Ascending aorta (tissue), 2 donors: ENCODE data around the gene TGFBR3. TPM values are rescaled to one million over a fixed set of nuclear protein-coding genes. Genes with fewer than 3 reads are reported as not detected.

Source experiments
- DNase-seq, 2 donors: peaks; one replicate each; pipeline ENCODE4 v3.0.0-alpha.2; 2019; ENCODE audit warnings: low spot score in 2 of 2
- H3K27ac ChIP-seq, 2 donors: fragments of 200-600 bp; sonication (generic); one replicate each; pipeline ENCODE4 v1.5.1; 2016 to 2017; ENCODE audit warnings: mild to moderate bottlenecking in 1 of 2
- H3K27me3 ChIP-seq: fragments of 200-600 bp; sonication (generic); one replicate; pipeline ENCODE4 v1.5.1; 2017
- H3K36me3 ChIP-seq, 2 donors: fragments of 200-600 bp; sonication (generic); one replicate each; pipeline ENCODE4 v1.5.1; 2016
- H3K4me1 ChIP-seq, 2 donors: fragments of 200-600 bp; sonication (generic); one replicate each; pipeline ENCODE4 v1.5.1; 2016 to 2017; ENCODE audit warnings: mild to moderate bottlenecking in 1 of 2
- H3K4me3 ChIP-seq, 2 donors: fragments of 200-600 bp; sonication (generic); one replicate each; pipeline ENCODE4 v1.5.1; 2016 to 2017; ENCODE audit warnings: mild to moderate bottlenecking in 1 of 2
- H3K9me3 ChIP-seq, 2 donors: fragments of 200-600 bp; sonication (generic); one replicate each; pipeline ENCODE4 v1.5.1; 2016
- intact Hi-C: fragments of 100-400 bp; cut with DNase I; formaldehyde crosslinking; loops from one replicate; pipeline ENCODE4 v1.15.1; 2023
- total RNA-seq: library from RNA; depleted of rRNA; stranded (reverse); fragments of >200 nt; gene quantifications from one replicate; pipeline ENCODE4 v1.1.0, GENCODE V29; 2016
- TF ChIP-seq, protein P1 (sequence below), 3 experiments: fragments of 200-600 bp in 2 of 3; fragments of 450-650 bp in 1 of 3; sonication (generic) in 2 of 3; IDR thresholded peaks; one replicate each; pipeline ENCODE4 v1.5.1; 2016 to 2019; ENCODE audit warnings: antibody characterized with exemption in 3 of 3, mild to moderate bottlenecking in 1 of 3, moderate library complexity in 1 of 3

TGFBR3 gene
- total RNA-seq, 1 donor from 2014 or later = 127 TPM

DNA sequence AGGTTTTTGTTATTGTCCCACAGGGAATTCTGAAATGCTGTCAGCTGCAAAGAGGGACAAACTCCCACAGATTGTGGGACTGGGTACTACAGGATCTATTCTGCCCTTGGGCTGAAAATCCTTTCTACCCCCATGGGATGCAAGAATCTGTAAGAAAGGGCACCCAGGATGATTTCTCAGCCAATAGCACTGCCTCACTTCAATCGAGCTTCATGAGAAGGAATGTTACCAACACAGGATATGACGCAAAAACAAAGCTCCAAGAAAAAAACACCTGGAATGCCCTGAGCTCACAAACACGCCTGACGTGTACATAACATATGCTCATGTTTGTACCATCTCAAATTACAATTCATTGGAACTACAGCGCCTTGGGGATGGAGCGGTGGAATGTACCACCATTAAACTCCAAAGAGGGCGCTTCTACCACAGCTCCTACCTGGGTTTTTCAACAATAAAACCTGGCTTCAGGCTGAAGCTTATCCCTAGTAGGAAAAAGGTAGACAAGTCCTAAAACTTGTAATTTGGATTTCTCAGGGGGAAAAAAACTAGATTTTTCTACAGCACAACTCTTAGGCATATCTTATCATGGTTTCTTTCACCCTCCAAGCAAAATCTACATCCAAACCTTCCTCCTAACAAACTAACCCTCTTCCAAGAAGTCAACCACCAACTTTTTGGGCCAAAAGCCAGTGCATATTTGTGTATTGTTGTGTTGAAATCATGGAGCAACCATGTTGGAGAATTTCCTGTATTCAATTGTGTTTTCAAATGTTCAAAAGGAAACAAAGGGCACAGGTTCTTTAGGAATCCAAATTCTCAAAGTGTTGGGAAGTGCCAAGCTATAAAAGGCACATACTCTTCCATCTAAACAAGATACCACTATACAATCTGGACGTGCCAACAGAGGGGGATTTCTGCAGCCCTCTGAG lies 78.9 kb downstream of the TGFBR3 start:
- Histone ChIP-seq H3K27ac (peak overlapping the region in 1 of 2 donors; percentile 30), H3K36me3 (no peaks in the 10 kb centered on the region), H3K4me3 (no peak overlapping the region), H3K9me3 (no peaks in the 10 kb centered on the region), H3K4me1 (peaks cover 0 to 14% of the 10 kb centered on the region in 2 donors), H3K27me3 (no peaks in the 10 kb centered on the region)
- no peak for DNase-seq
- TF ChIP-seq, protein P1, sequence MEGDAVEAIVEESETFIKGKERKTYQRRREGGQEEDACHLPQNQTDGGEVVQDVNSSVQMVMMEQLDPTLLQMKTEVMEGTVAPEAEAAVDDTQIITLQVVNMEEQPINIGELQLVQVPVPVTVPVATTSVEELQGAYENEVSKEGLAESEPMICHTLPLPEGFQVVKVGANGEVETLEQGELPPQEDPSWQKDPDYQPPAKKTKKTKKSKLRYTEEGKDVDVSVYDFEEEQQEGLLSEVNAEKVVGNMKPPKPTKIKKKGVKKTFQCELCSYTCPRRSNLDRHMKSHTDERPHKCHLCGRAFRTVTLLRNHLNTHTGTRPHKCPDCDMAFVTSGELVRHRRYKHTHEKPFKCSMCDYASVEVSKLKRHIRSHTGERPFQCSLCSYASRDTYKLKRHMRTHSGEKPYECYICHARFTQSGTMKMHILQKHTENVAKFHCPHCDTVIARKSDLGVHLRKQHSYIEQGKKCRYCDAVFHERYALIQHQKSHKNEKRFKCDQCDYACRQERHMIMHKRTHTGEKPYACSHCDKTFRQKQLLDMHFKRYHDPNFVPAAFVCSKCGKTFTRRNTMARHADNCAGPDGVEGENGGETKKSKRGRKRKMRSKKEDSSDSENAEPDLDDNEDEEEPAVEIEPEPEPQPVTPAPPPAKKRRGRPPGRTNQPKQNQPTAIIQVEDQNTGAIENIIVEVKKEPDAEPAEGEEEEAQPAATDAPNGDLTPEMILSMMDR (IDR thresholded peaks at IDR 0.05) = no peak
- intact Hi-C loops = no loop called here

- H3K4me3 ChIP-seq = no peak overlapping the region
- H3K36me3 ChIP-seq = no peaks in the 10 kb centered on the region
- H3K4me1 ChIP-seq = peaks cover 0 to 14% of the 10 kb centered on the region in 2 donors
- no peak for DNase-seq
- intact Hi-C loops = no loop called here
- no peaks in the 10 kb centered on the region for H3K9me3 ChIP-seq
- no peak overlapping the region for H3K27ac ChIP-seq
- H3K27me3 ChIP-seq = no peaks in the 10 kb centered on the region
- TF ChIP-seq, protein P1 (IDR thresholded peaks at IDR 0.05) = no peak
Observed at GRCh38 chr1:91806181-91806768, 79.7 kb downstream of the TGFBR3 start.

- Histone ChIP-seq H3K4me3 (no peak overlapping the region), H3K27ac (no peak overlapping the region), H3K4me1 (peaks cover 0 to 14% of the 10 kb centered on the region in 2 donors), H3K36me3 (peaks cover 0 to 3% of the 10 kb centered on the region in 2 donors), H3K9me3 (no peaks in the 10 kb centered on the region), H3K27me3 (no peaks in the 10 kb centered on the region)
- no peak for DNase-seq
- TF ChIP-seq, protein P1 (IDR thresholded peaks at IDR 0.05) = no peak
- intact Hi-C loops = no loop called here
Observed at GRCh38 chr1:91805311-91805801, 80.6 kb downstream of the TGFBR3 start.

DNA sequence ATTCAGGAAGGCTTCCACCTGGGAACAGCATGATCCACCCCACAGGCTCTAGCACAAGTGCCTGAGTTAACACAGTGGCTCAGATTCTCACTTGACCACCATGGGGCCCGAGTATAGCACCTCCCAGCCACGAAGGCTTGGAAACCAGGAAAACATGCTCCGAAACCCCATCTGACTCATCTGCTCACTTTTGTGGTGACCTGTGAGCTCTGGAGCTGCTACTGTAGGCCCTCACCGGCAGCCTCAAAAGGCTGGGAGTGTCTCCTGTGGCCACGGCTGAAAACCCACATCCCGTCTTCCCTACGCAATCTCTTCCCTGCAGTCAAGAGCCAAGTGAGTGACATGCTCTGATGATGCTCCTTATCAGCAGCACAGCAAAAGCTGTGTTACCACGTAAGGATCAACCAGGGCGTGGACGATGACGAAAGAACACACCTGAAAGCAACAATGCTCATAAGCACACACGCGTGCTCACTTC lies 81.4 kb downstream of the TGFBR3 start:
- Histone ChIP-seq H3K9me3 (no peaks in the 10 kb centered on the region), H3K27ac (no peak overlapping the region), H3K4me1 (peaks cover 0 to 14% of the 10 kb centered on the region in 2 donors), H3K4me3 (no peak overlapping the region), H3K36me3 (peaks cover 0 to 3% of the 10 kb centered on the region in 2 donors), H3K27me3 (no peaks in the 10 kb centered on the region)
- TF ChIP-seq, protein P1 (IDR thresholded peaks at IDR 0.05) = no peak
- intact Hi-C loops = no loop called here
- no peak for DNase-seq

- Histone ChIP-seq H3K27ac (peak overlapping the region in 1 of 2 donors; percentile 24), H3K36me3 (peaks cover 0 to 3% of the 10 kb centered on the region in 2 donors), H3K27me3 (no peaks in the 10 kb centered on the region), H3K4me1 (peaks cover 0 to 14% of the 10 kb centered on the region in 2 donors), H3K4me3 (no peak overlapping the region), H3K9me3 (no peaks in the 10 kb centered on the region)
- TF ChIP-seq, protein P1 (IDR thresholded peaks at IDR 0.05) = no peak
- intact Hi-C loops = no loop called here
- no peak for DNase-seq
Observed at GRCh38 chr1:91803847-91804545, 82.0 kb downstream of the TGFBR3 start.
